ENCODE data around the gene COX8C. TPM values are rescaled to one million over a fixed set of nuclear protein-coding genes. Genes with fewer than 3 reads are reported as not detected.

The COX8C gene
- total RNA-seq, 1 donor: not detected

DNA sequence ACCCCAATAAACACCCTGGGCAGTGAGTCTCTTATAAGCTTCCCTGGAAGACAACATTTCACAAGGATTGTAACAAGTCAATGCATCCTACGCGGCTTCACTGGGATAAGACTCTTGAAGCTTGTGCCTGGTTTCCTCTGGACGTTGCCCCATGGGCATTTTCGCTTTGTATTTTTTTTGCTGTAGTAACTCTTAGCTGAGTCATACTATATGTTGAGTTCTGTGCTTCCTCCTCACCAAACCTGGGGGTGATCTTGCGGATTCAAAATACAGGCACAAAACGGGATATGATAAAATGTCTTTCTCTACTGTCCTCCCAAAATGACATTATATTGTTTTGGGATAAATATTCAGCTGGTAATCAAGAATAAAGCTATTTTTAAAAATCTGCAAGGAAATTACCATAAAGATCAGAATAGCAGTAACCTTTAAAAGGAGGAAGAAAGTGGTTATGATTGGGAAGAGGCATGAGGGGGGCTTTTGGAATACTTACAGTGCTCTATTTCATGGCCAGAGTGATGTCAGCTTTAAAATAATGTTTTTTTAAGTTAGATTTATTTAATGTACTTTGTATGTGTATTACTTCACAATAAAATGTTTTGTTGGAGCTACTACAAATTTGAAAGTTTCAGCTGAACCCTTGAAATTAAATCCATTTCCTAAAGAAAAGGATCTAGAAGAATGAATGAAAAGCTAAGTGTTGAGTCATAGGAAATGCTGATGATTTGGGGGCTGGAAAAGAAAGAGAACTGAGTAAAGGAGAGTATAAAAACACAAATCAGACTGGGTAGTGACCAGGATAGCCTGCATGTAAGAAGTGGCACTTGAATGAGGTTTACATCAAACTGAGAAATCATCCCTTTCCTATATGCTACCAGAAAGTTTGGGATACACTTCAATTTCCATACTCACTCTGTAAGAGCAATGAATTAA is 28.8 kb upstream of the COX8C start:
- Histone ChIP-seq H3K27me3 (ENCODE audit: insufficient read depth, low read length) (no peaks in the 10 kb centered on the region), H3K4me3 (ENCODE audit: insufficient read depth, low read length) (peak overlapping the region; percentile 17), H4K20me1 (ENCODE audit: insufficient read depth, low read length) (peaks cover 46% of the 10 kb centered on the region), H3K79me2 (ENCODE audit: insufficient read depth, low read length) (peaks cover 91% of the 10 kb centered on the region), H3K27ac (ENCODE audit: low read depth, low read length) (peak overlapping the region; percentile 59), H3K36me3 (ENCODE audit: insufficient read depth, low read length) (no peaks in the 10 kb centered on the region), H3K4me1 (ENCODE audit: insufficient read depth, low read length) (peaks cover 32% of the 10 kb centered on the region), H3K4me2 (ENCODE audit: insufficient read depth, low read length) (peak overlapping the region; percentile 67), H2AFZ (ENCODE audit: low read length) (no peak overlapping the region), H3K9me3 (ENCODE audit: low read depth, low read length) (no peaks in the 10 kb centered on the region)
- no peak for DNase-seq (ENCODE audit: insufficient read length, low spot score, missing footprints)
- TF ChIP-seq, protein P1, sequence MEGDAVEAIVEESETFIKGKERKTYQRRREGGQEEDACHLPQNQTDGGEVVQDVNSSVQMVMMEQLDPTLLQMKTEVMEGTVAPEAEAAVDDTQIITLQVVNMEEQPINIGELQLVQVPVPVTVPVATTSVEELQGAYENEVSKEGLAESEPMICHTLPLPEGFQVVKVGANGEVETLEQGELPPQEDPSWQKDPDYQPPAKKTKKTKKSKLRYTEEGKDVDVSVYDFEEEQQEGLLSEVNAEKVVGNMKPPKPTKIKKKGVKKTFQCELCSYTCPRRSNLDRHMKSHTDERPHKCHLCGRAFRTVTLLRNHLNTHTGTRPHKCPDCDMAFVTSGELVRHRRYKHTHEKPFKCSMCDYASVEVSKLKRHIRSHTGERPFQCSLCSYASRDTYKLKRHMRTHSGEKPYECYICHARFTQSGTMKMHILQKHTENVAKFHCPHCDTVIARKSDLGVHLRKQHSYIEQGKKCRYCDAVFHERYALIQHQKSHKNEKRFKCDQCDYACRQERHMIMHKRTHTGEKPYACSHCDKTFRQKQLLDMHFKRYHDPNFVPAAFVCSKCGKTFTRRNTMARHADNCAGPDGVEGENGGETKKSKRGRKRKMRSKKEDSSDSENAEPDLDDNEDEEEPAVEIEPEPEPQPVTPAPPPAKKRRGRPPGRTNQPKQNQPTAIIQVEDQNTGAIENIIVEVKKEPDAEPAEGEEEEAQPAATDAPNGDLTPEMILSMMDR (IDR thresholded peaks at IDR 0.05; ENCODE audit: extremely low read depth, low read depth, low read length): no peak

DNA sequence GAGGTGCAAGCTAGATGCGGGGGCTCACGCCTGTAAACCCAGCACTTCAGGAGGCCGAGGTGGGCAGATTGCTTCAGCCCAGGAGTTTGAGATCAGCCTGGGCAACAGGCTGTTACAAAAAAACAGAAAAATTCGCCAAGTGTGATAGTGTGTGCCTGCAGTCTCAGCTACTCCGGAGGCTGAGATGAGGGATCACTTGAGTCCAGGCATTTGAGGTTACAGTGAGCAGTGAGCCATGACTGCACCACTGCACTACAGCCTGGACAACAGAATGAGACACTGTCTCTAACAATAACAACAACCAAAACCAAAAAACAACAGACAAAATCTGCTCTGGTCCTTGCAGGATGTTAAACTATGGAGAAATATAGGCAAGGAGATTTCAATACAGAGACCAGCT is 28.1 kb upstream of the COX8C start:
- H3K4me3 ChIP-seq (ENCODE audit: insufficient read depth, low read length): no peak overlapping the region
- H3K27ac ChIP-seq (ENCODE audit: low read depth, low read length): peak overlapping the region; percentile 59
- H3K79me2 ChIP-seq (ENCODE audit: insufficient read depth, low read length): peaks cover 91% of the 10 kb centered on the region
- H3K9me3 ChIP-seq (ENCODE audit: low read depth, low read length): no peaks in the 10 kb centered on the region
- peaks cover 32% of the 10 kb centered on the region for H3K4me1 ChIP-seq (ENCODE audit: insufficient read depth, low read length)
- no peak for DNase-seq (ENCODE audit: insufficient read length, low spot score, missing footprints)
- H3K4me2 ChIP-seq (ENCODE audit: insufficient read depth, low read length): peak overlapping the region; percentile 67
- no peak overlapping the region for H2AFZ ChIP-seq (ENCODE audit: low read length)
- no peaks in the 10 kb centered on the region for H3K27me3 ChIP-seq (ENCODE audit: insufficient read depth, low read length)
- H4K20me1 ChIP-seq (ENCODE audit: insufficient read depth, low read length): peaks cover 46% of the 10 kb centered on the region
- no peaks in the 10 kb centered on the region for H3K36me3 ChIP-seq (ENCODE audit: insufficient read depth, low read length)
- TF ChIP-seq, protein P1 (IDR thresholded peaks at IDR 0.05; ENCODE audit: extremely low read depth, low read depth, low read length): no peak

DNA sequence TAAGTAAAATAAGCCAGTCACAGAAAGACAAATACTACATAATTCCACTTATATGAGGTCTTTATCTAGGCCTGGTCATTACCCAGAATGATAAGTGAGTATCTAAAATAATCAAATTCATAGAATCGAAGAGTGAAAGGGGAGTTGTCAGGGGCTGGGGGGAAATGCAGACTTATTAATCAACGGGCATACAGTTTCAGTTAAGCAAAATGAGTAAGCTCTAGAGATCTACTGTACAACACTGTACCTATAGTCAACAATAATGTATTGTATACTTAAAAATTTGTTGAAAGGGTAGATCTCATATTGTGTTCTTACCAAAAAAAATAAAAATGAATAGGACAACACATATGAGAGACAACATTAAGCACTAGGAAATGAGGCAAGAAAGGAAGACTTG is 27.5 kb upstream of the COX8C start:
- Histone ChIP-seq H3K4me3 (ENCODE audit: insufficient read depth, low read length) (no peak overlapping the region), H3K36me3 (ENCODE audit: insufficient read depth, low read length) (no peaks in the 10 kb centered on the region), H3K27me3 (ENCODE audit: insufficient read depth, low read length) (no peaks in the 10 kb centered on the region), H2AFZ (ENCODE audit: low read length) (no peak overlapping the region), H3K9me3 (ENCODE audit: low read depth, low read length) (no peaks in the 10 kb centered on the region), H3K4me2 (ENCODE audit: insufficient read depth, low read length) (no peak overlapping the region), H3K79me2 (ENCODE audit: insufficient read depth, low read length) (peaks cover 92% of the 10 kb centered on the region), H3K27ac (ENCODE audit: low read depth, low read length) (peak overlapping the region; percentile 59), H4K20me1 (ENCODE audit: insufficient read depth, low read length) (peaks cover 48% of the 10 kb centered on the region), H3K4me1 (ENCODE audit: insufficient read depth, low read length) (peaks cover 32% of the 10 kb centered on the region)
- TF ChIP-seq, protein P1 (IDR thresholded peaks at IDR 0.05; ENCODE audit: extremely low read depth, low read depth, low read length): no peak
- DNase-seq (ENCODE audit: insufficient read length, low spot score, missing footprints): no peak

DNA sequence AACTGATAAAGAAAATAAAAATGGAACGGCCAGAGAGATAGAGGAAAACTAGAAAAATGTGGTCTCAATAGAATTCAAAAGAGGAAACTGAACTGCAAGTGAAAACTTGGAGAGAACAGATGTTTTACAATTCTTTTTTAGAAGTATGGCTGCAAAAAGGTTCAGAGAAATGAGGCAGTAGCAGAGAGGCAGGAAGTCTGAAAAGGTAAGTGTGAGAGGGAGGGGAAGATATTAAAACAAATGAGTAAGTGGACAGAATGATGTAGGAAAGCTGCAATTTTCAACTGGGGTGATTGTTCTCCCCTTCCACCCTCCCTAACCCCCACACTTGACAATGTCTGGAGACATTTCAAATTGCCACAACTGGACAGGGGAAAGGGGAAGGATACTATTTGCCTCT is 27.0 kb upstream of the COX8C start:
- Histone ChIP-seq H3K79me2 (ENCODE audit: insufficient read depth, low read length) (peaks cover 94% of the 10 kb centered on the region), H3K27me3 (ENCODE audit: insufficient read depth, low read length) (no peaks in the 10 kb centered on the region), H3K4me1 (ENCODE audit: insufficient read depth, low read length) (peaks cover 32% of the 10 kb centered on the region), H3K36me3 (ENCODE audit: insufficient read depth, low read length) (no peaks in the 10 kb centered on the region), H2AFZ (ENCODE audit: low read length) (no peak overlapping the region), H3K9me3 (ENCODE audit: low read depth, low read length) (no peaks in the 10 kb centered on the region), H3K4me3 (ENCODE audit: insufficient read depth, low read length) (no peak overlapping the region), H4K20me1 (ENCODE audit: insufficient read depth, low read length) (peaks cover 53% of the 10 kb centered on the region), H3K27ac (ENCODE audit: low read depth, low read length) (peak overlapping the region; percentile 59), H3K4me2 (ENCODE audit: insufficient read depth, low read length) (no peak overlapping the region)
- TF ChIP-seq, protein P1 (IDR thresholded peaks at IDR 0.05; ENCODE audit: extremely low read depth, low read depth, low read length): no peak
- DNase-seq (ENCODE audit: insufficient read length, low spot score, missing footprints): no peak
